Epidermal melanocyte (primary cell): ENCODE measurements around the gene MMADHC.
A peak's percentile ranks its signal among the peaks of the same experiment; 100 is the strongest.

Experiments used
- DNase-seq: peaks from one replicate; pipeline ENCODE4 v3.0.0; 2011; ENCODE audit warnings: low spot score; ENCODE audit not compliant: insufficient read length

The MMADHC gene

DNA sequence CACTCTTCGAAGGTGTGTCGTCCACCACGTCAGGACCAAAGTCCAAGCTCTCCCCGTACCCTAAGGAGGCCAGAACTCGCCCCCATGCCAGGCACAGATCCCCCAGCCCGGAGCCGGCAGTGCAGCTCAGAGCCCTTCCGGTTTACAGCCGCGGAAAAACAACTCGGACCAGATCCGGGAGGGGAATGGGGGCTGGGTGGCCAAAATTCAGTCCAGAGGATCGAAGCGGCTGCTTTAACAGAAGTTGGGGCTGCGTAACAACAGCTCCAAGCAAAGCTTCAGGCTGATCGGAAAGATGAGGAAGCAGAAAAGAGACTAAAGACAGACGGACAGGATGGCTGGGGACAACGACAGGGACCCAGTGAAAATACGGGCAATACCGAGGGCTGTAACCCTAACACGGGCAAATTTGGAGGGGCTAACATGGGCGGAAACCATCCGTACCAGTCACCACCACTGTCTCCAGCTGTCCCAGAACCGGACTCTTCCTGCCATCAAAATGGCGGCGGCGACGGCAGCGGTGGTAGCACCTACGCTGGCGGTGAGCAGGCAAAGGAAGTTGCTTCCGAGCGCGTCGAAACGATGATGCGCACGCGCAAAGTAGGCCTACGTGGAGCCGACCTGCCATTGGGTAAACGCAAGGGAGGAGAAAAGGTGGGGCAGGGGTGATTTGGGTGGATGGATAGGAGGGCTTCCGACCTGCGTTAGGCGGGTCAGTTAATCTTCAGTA lies at the start of gene MMADHC:
MMADHC (minus strand) TSS at position 556 of the 730 bp plus-strand sequence. CDS start 678 bp downstream, outside the sequence.
- DNase-seq = peak; percentile 76

- no peak for DNase-seq
Measured at GRCh38 chr2:149634103-149634502, 46.5 kb upstream of the MMADHC start.

GRCh38 chr2:149630445-149630844 lies 42.9 kb upstream of the MMADHC start:
- no peak for DNase-seq

DNA sequence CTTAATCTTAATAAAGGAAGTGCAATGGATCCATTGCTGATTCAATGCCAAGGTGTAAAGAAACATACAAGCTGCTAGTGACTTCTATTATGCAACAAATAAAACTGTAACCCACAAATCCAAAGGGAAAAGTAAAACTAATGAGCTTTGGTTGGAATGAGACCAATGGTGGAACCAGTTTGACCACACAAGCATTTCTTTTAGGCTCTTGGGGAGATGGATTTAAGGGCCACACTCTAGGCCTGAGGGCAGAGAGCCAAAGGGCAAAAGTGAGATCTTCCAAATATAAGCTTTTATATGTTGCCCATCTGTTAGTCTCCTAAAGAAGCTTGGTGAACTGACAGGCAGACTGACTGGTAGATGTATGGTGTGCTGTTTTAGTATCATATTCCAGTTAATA lies 41.5 kb upstream of the MMADHC start:
- DNase-seq = no peak

DNA sequence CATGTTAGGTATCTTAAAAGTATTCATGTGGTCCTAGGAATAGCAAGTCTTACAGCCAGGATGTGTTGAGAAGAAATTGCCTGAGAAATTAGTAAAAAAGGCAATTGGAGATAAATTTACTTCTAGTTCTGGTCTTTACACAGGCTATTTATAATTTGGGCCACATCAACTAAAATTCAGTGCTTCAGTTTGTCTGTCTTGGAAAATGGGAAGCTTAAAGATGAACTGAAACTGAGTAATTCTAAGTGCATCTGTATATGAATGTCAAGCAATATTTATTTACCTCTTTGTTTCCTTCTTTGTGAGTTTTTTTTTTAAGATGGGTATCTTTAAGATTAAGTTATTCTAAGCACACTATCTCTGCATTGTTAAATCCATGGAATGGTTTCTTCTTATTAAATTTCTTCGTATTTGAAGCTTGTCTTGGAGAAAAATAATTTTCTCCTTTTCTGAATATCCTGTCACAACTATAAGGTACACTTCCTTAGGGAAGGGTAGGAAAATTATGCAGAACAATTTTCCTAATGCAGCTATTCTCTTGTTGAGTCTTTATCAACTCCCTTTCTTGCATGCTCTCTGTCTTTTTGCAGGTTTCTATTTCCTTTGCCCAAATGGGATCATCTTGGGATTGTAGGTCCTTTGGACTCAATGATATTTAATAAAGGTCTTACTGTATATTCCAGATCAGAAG lies 39.7 kb upstream of the MMADHC start:
- no peak for DNase-seq

DNA sequence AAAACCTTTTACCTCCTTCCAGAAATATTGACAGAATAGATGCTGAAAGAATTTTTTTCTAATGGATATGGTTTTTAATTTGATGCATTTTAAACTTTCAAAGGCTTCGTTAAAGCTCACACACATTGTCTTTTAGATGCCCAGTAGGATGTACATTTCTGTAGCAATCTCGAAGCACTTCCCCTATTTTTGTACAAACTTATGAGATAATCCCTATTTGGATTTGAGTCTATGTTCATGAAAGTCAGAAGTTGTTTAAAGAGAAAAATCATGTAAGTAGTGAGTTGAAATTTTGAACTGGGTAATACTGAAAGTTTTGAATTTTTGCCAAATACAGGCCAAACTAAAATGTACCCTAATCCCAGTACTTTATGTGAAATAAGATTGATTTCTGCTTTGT lies 38.1 kb upstream of the MMADHC start:
- no peak for DNase-seq

DNA sequence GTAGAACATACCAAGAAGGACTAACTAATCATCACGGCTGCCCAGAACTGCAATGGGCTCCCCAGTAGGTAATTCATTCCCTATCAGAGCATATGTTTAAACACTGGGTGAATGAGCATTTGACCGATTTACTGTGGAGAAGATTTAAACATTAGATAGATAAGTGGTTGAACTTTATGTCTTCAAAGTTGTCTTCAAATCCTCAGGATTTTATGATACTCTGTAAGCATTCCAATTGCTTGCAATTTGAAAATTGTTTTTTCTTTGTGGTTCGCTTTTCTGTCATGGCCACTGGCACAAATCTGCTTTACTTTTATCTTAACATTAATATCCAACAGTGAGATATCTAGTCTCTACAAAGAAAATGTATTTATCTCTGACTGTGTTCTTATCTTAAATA lies 37.7 kb upstream of the MMADHC start:
- DNase-seq = no peak

DNA sequence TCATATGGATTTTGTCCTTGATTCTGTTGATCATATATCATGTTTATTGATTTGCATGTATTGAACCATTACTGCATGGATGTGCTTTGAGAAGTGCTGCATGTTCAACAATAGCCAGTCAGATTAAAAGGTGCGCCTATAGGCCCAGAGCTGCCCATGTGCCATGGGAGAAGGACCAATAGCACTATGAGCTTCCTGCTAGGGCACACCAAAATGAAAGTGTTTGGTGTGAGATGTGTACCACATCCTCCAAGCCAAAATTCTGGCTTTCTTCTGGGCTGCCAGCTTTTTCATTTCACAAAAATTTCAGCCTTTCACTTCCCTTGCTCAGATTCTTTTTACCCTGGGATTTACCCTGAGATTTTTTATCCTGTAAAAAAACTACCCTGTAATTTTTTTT lies 34.8 kb upstream of the MMADHC start:
- DNase-seq = no peak

- no peak for DNase-seq
Measured at GRCh38 chr2:149617476-149617875, 29.9 kb upstream of the MMADHC start.

- DNase-seq = no peak
Measured at GRCh38 chr2:149616681-149617456, 29.3 kb upstream of the MMADHC start.

DNA sequence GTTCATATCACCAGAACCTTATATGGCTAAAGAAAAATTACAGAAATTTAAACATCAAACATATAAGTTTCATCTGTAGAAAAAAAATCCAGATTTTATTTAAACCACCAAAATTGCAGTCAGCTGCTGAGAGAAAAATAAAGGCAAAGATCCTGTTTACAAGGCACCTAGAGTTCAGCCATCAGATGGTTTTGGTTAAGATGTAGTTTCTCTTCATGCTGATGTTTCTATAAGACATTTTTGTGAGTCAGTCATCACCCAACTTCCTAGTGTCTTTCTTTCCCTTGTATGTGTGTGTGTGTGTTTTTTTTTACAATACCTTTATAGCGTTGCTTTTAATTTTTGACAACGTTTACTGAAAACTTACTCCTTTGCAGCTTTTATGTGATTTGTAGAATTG lies 26.1 kb upstream of the MMADHC start:
- DNase-seq = no peak

DNA sequence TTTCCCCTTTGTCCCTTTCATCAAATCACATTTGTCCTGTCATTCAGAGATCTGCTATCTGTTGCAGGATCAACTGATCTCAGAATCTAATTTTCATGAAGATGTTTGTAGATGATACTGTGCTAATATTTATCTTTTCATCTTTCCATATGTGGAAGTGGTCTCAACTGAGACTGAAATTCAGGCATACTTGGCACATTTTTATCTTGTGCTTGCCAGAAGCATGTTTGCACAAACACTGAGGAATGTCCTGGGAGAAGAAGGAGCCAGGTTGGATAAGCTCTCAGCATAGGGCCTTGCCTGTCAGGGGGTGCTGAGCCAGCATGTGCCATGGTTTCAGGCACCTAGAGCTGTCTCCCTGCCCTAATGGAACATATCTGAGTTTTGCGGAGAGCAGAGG lies 24.5 kb upstream of the MMADHC start:
- DNase-seq = no peak

DNA sequence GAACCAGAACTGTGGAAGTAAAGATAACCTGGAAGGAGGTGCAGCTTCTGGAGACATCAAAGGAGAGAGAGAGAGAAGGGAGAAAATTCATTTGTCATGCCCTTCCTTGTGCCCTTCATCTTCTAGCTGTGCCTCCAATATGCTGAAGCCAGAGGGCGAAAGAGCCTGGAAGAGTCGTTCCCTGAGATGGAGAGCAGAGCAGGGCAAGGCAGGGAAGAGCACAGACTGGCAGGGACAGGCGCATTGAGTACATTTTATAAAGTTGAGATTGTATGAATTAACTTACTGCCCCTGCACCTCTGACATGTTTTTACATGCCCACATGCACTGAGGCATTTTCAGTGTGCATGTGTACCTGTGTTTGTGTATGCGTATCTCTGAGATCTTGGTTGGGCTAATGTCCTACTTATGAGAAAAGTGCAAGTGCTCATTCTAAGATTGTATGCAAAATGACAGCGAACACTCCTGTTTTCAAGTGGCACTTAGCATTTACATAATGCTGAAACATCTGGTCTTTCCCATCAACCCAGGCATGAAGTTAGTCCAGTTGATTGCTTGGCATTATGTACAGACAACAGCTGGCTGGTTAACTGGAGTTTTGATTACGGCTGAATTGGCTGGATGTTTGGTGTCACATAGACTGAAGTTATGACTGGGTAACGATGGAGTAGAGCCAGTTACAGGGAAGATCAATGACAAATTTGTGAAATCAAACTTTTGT lies 23.7 kb upstream of the MMADHC start:
- DNase-seq = no peak

- DNase-seq = no peak
Measured at GRCh38 chr2:149606251-149606811, 18.8 kb upstream of the MMADHC start.

DNA sequence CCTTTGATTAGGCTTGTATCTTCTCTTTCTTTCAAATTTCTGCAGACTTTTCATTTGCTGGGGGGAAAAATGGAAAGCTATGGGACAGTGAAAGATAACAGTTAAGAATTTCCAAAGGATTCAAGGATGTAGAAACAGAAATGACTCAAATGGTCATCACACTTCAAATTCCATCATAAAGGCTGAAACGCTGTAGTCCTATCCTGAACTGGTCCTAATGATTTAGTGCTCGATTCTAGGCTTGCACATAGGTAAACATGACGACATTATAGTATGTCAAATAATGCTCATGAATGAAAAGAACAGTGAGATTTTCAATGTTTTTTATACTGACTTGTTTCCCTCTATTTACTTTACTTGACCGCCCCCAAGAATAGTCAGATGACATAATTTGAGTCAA lies 15.7 kb upstream of the MMADHC start:
- DNase-seq = no peak

GRCh38 chr2:149601141-149601796 lies 13.7 kb upstream of the MMADHC start:
- DNase-seq = no peak

DNA sequence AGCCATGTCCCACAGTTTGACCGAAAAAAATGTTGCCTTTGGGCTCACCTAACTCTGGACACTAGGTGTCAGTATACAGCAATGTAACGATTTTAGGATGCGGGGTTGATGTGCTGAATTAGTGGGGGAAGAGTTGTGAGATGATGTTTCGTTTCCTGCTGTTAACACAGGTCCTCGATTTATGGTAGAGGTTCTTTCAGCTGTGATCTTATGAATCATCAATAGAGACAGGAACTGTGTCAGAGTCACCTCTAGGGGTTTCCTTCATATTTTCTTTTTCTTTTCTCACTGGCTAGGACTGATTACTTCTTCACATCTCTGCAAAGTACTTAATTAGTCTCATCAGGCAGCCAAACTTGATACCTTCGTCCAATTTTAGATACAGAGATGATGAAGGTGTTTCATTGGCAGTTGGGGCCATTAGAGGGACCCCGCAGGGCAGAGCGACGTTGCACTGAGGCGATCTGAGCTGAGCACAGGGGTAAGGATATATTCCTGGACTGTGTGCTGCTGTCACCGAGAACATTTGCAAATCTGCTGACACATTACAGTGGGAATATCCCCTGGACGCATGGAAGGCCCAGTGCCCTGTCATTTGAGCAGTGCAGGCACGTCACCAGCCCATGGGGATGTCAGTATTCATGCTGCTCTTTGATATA lies 10.2 kb upstream of the MMADHC start:
- DNase-seq = peak; percentile 64

GRCh38 chr2:149597050-149597667 lies 9.6 kb upstream of the MMADHC start:
- no peak for DNase-seq

DNA sequence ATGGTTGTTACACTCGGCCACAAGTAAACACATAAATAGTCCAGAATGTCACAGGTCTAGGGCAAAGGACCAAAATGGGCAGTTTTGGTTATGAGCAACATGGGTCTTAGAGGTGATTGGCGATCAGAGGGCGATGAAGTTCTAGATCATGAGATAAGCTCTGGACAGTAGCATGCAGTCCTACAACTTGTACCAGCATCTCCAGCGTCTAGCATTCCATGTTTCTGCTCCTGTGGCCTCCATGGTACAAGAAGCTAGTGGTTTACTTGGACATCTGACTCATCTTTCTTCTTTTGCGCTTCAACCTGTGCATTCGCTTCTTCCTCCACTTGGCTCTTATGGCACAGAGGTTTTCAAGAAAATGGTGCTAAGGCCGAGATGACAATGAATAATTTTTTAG lies 8.9 kb upstream of the MMADHC start:
- DNase-seq = no peak
